Activated T-helper 1 cell treated with anti-CD3 and anti-CD28 coated beads, Interleukin-12 subunit alpha, Interleukin-12 subunit beta, Interleukin-2, Interleukin-4 antibody, amounts not matched to agents 30 ng/mL and 10 ng/mL and 1 ng/mL, durations not matched to agents 14 hours and 24 hours and 36 hours (primary cell): ENCODE results near the gene ARL14EP. TPM values are rescaled to one million over a fixed set of nuclear protein-coding genes. Genes with fewer than 3 reads are reported as not detected.

ENCODE experiments used
- DNase-seq: peaks from one replicate; pipeline ENCODE4 v3.0.0; 2021; ENCODE audit warnings: low spot score
- H3K27ac Mint-ChIP-seq: one replicate; pipeline ENCODE4 v1.8.0; 2021; ENCODE audit warnings: mild to moderate bottlenecking, mixed read lengths
- H3K27me3 Mint-ChIP-seq: one replicate; pipeline ENCODE4 v1.8.0; 2022; ENCODE audit warnings: mild to moderate bottlenecking, moderate library complexity, mixed read lengths; ENCODE audit not compliant: insufficient read depth
- H3K36me3 Mint-ChIP-seq: one replicate; pipeline ENCODE4 v1.8.0; 2021; ENCODE audit warnings: low read depth, mixed read lengths
- H3K4me1 Mint-ChIP-seq: one replicate; pipeline ENCODE4 v1.8.0; 2021; ENCODE audit warnings: low read depth, mixed read lengths
- H3K4me3 Mint-ChIP-seq: one replicate; pipeline ENCODE4 v1.8.0; 2021; ENCODE audit warnings: mild to moderate bottlenecking, moderate library complexity, mixed read lengths
- H3K9me3 Mint-ChIP-seq: one replicate; pipeline ENCODE4 v1.8.0; 2021; ENCODE audit warnings: mixed read lengths
- intact Hi-C: fragments of 100-400 bp; cut with micrococcal nuclease; formaldehyde crosslinking; loops from one replicate; pipeline ENCODE4 v1.15.1; 2024
- total RNA-seq: library from RNA; stranded (reverse); gene quantifications from 2 replicates; pipeline ENCODE4 v1.2.3, GENCODE V29; 2022

ARL14EP gene
- total RNA-seq, result 47.6 and 48.8 TPM in 2 replicates

DNA sequence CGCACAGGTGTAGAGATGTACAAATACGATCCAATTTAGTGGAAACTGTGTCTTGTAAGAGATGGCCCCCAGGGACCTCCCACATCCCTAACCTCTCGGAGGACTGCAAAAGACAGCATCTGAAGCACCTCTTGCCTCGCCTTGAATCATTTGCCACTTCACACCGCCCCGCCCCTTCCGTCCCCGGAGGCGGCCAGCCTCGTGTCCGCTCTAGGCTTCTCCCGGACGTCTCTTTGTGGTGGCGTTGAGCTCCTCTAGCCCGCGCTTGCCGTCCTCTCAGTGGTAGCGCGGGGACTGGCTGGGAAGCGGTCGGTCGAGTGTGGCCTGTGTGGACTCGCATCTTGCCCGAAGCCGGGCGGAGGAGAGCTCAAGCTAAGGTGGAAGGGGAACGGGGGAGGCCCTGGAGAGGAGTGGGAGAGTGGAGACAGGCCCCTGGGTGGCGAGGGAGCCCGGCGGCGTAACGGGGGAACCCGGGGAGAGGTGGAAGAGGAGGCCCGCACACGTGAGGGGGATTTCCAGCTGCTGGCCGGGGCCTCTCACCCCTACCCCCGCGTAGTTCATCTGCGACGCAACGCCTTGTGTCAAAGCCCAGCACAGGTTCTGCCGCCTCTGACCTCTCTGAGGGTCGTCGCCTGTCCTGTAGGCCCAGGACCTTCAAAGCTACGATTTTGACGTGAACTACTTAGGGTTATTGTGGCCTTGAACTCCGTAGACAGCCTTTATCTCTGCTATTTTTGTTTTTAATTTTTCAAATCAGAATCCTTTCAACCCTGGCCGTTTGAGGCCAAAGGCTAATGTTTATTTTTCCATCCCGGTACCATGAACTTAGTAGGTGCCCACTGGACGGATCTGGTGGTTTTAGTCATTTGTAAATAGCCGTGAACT lies at the start of gene ARL14EP:
TSS of gene ARL14EP (plus strand) at position 279 of the 885 bp plus-strand sequence. CDS start 7,845 bp downstream, outside the sequence.
- peak; percentile 84 for DNase-seq
- Mint-ChIP-seq H3K27ac (peak within 1 kb of the TSS; percentile 99), H3K4me3 (peak within 1 kb of the TSS; percentile 99), H3K9me3 (no peaks in the 10 kb centered on the region), H3K4me1 (peaks cover 53% of the 10 kb centered on the region), H3K36me3 (peaks cover 15% of the 10 kb centered on the region), H3K27me3 (peaks cover 17% of the 10 kb centered on the region)
- intact Hi-C loops, result loop anchor here (2.0 to 10.0 kb wide), 6 partner anchors 14 to 1772 kb away; partner anchors contain the start of genes DCDC1, DNAJC24, ELP4 and IMMP1L

DNA sequence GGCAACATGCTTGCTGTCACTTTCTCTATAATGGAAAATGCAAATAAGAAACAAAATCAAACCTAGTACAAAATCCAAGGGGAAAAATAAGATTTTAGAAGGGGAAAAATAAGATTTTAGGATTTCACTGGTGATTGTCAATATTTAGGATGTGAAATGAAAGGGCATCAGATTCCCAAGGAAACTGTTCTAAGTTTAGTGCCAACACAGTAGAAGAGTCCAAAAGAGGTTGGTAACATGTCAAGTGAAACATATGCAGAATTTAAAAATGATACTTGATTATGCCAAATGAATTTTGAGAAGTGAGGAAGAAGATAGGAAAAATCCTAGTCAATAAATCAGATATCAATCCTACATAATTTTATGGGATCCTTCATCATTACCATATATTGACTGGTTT lies 45.7 kb upstream of the ARL14EP start:
- Mint-ChIP-seq H3K27me3 (peaks cover 10% of the 10 kb centered on the region), H3K36me3 (no peaks in the 10 kb centered on the region), H3K9me3 (no peaks in the 10 kb centered on the region), H3K4me1 (peaks cover 15% of the 10 kb centered on the region), H3K27ac (no peak overlapping the region), H3K4me3 (no peak overlapping the region)
- DNase-seq, result no peak
- intact Hi-C loops, result no loop called here

DNA sequence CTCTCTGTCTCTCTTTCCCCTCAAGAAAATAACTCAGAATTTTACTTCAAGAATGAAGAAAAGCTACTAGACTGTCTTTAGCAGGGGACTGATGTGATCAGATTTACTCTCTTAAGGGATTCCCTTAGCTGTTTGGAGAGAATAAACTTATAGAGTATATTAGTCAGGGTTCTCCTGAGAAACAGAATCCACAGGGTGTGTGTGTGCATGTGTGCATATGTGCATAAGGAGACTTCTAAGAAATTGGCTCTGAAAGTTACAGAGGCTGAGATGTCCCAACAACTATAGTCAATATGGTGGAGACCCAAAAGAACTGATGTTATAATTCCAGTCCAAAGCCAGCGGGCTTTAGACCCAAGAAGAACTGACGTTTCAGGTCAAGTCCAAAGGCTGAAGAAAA lies 43.1 kb upstream of the ARL14EP start:
- Mint-ChIP-seq H3K27ac (no peak overlapping the region), H3K36me3 (no peaks in the 10 kb centered on the region), H3K9me3 (no peaks in the 10 kb centered on the region), H3K27me3 (peaks cover 11% of the 10 kb centered on the region), H3K4me3 (no peak overlapping the region), H3K4me1 (peaks cover 17% of the 10 kb centered on the region)
- intact Hi-C loops, result no loop called here
- no peak for DNase-seq

DNA sequence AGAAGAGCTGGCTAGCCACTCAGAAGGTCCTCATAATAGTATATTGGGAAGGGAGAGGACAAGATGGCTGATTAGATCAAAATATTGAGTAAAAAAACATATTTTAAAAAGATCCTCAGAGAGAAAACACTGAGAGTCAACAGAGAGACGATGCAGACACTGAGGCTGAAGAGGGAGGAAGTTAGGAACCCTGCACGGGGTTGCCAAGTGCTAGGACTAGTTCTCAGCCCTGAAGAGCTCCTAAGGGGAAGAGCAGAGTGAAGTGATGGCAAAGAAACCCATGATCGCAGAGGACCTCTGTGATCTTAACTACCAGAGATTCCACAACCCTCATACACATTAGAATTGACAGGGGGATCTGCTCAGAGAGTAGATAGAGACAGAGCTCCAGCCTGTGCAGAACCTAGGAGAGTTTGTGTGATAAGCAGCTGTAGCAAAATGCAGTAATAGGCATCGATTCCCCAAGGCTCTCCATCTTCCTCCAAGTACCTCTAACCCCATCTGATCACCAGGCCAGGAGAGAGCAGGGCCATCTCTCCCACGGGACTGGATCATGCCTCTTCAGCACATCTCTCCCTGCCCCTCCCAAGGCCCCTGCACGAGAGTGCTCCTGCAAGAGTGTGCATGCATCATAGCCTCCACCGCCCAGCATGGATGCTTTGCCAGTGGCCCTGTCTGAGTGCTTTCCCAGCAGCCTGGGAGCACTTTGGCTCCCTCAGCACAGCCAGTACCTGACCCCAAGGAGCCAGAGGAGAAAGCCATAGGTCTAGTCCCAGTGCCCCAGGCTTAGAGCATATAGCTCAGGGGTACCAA lies 41.2 kb upstream of the ARL14EP start:
- no peak overlapping the region for H3K27ac Mint-ChIP-seq
- intact Hi-C loops, result no loop called here
- no peak for DNase-seq
- no peaks in the 10 kb centered on the region for H3K9me3 Mint-ChIP-seq
- H3K4me1 Mint-ChIP-seq, result peaks cover 17% of the 10 kb centered on the region
- no peak overlapping the region for H3K4me3 Mint-ChIP-seq
- peaks cover 9% of the 10 kb centered on the region for H3K27me3 Mint-ChIP-seq
- no peaks in the 10 kb centered on the region for H3K36me3 Mint-ChIP-seq

DNA sequence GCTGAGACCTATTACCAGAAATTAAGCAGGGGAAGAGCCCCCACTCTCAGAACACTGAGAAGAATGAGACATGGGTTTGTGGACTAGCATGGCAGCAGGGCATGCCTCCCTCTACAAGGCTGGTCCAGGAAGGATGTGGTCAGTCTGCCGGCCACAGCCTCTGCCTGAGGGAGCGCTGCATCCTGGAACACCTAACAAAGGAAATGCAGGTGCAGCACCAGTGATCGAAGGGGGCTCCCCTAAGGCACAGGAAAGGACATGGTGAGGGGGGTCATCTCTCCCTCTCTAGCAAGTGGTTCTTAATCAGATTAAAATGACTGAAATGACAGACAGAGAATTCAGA lies 40.6 kb upstream of the ARL14EP start:
- intact Hi-C loops, result no loop called here
- Mint-ChIP-seq H3K27ac (no peak overlapping the region), H3K9me3 (no peaks in the 10 kb centered on the region), H3K36me3 (no peaks in the 10 kb centered on the region), H3K27me3 (peaks cover 13% of the 10 kb centered on the region), H3K4me1 (peaks cover 17% of the 10 kb centered on the region), H3K4me3 (no peak overlapping the region)
- no peak for DNase-seq

DNA sequence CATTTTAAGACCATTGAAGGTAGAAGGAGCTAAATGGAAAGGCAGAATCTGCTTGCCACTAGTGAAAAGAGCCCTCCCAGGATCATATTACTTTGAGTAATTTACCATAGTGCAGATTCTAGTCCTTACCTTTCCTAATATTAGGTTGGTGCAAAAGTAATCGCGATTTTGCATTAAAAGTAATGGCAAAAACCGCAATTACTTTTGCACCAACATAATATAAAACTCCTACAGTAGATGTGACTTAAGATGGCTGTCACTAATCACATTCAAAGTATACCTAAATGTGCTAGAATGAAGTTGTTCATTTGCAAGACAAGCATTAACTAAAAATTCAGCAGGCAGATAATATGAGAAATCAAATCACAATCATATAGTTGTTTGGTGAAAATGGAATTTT lies 38.1 kb upstream of the ARL14EP start:
- intact Hi-C loops, result no loop called here
- no peak overlapping the region for H3K27ac Mint-ChIP-seq

DNA sequence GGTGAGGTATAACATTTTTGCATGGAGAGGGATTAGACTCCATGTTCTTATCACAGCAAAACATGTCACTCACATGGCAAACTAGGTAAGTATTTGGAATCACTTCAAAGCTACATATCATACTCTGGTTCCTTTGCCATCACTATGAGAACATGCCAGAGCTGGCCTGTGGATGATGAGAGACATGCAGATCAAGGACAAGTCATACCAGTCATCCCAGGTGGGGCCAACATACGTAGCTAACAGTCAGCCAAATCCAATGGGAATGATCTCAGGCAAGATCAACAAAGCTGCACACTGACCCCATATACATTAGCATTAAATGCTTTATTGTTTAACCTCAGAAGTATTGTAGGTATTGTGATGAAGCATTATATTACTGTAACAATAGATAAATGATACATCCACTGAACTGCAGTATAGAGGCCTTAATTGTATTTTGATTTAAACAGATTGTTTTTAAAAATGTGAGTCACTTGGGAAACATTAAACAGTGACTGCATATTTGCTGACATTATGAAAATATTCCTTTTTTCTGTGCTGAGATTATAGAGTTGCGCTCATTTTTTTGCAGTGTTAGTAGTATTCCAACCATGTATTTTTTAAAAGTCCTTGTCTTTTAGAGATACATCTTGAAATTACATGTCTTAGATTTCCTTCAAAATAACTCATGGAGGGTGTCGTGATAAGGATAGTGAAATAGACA lies 37.3 kb upstream of the ARL14EP start:
- DNase-seq, result no peak
- H3K4me1 Mint-ChIP-seq, result peaks cover 17% of the 10 kb centered on the region
- peaks cover 15% of the 10 kb centered on the region for H3K27me3 Mint-ChIP-seq
- H3K27ac Mint-ChIP-seq, result no peak overlapping the region
- intact Hi-C loops, result no loop called here
- no peaks in the 10 kb centered on the region for H3K9me3 Mint-ChIP-seq
- H3K36me3 Mint-ChIP-seq, result no peaks in the 10 kb centered on the region
- H3K4me3 Mint-ChIP-seq, result no peak overlapping the region

More for the DNA sequence above, 38.1 kb upstream of the ARL14EP start:
- H3K4me3 Mint-ChIP-seq, result no peak overlapping the region
- H3K27me3 Mint-ChIP-seq, result peaks cover 15% of the 10 kb centered on the region
- H3K4me1 Mint-ChIP-seq, result peaks cover 17% of the 10 kb centered on the region
- no peak for DNase-seq
- H3K9me3 Mint-ChIP-seq, result no peaks in the 10 kb centered on the region
- H3K36me3 Mint-ChIP-seq, result no peaks in the 10 kb centered on the region

DNA sequence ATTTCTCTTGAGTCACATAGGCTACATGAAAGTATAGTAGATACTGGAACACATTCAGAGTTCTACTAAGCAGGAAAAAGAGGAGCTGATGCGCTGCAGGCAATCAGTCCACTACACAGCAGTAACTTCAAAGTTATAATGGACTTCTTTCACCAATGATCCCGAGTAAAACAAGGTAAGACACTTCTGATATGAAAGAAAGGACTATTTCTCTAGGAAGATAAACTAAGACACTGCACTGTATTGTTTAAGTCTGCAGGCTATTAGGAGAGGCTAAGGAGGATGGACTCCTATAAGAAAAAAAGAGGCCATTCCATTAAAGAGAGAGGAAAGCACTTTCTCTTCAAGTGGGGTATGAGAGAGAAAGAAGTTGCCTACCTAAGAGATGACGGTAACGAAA lies 31.6 kb upstream of the ARL14EP start:
- intact Hi-C loops, result no loop called here
- H3K27me3 Mint-ChIP-seq, result peaks cover 5% of the 10 kb centered on the region
- H3K4me1 Mint-ChIP-seq, result no peaks in the 10 kb centered on the region
- H3K27ac Mint-ChIP-seq, result no peak overlapping the region
- no peaks in the 10 kb centered on the region for H3K36me3 Mint-ChIP-seq
- no peak for DNase-seq
- H3K9me3 Mint-ChIP-seq, result no peaks in the 10 kb centered on the region
- H3K4me3 Mint-ChIP-seq, result no peak overlapping the region

DNA sequence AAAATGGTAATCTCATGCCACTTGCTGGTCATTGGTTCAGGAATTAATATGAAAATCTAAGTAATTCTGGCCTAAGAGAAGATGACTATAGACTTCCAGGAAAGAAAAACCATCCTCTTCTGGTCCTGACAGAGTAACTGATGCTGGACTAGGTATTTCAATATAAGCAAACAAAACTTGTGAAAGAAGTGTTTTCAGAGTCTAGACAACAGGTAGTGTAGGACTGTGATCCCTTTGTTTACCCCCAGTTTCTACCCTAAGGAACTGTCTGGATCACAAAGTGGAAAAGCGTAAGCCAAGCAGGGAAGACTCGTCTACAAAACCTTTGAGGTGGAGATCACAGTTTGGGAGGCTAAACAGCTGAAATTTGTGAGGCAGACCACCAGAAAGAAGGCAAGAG lies 30.4 kb upstream of the ARL14EP start:
- no peaks in the 10 kb centered on the region for H3K27me3 Mint-ChIP-seq
- no peak overlapping the region for H3K4me3 Mint-ChIP-seq
- H3K36me3 Mint-ChIP-seq, result no peaks in the 10 kb centered on the region
- H3K4me1 Mint-ChIP-seq, result no peaks in the 10 kb centered on the region
- DNase-seq, result no peak
- no peaks in the 10 kb centered on the region for H3K9me3 Mint-ChIP-seq
- no peak overlapping the region for H3K27ac Mint-ChIP-seq
- intact Hi-C loops, result no loop called here

DNA sequence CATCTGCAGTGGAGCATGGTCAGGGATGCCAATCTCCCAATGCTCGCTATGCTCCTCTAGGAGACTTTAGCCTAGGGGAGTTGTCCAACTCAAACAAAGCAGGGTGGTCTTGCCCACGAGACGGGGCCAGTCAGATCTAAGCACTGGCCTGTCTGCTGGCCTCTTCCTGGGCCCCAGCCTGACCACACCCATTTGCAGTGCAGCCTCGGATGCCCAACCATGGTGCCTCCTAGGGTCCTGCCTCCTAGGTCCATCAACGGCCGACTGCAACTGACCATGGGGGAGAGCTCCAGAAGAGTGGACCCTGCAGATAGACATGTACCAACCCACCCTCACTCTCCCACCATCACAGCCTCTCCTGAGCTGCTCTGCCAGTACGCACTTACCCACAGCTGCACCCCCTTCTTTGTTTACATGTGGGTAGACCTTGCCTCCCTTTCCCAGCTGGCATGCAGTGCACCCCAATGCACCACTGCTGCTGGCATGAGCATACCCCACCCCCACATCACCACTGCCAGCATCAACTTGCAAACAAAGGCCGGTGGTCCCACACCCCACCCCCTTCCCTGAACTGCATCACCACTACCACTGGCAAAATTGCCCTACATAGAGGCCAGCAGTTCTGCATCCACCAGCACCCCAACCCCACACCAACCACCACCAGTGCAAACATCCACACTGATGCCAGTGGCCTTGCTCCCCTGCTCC lies 27.6 kb upstream of the ARL14EP start:
- no peak for DNase-seq
- no peaks in the 10 kb centered on the region for H3K36me3 Mint-ChIP-seq
- H3K27ac Mint-ChIP-seq, result no peak overlapping the region
- intact Hi-C loops, result no loop called here
- peaks cover 1% of the 10 kb centered on the region for H3K27me3 Mint-ChIP-seq
- H3K4me1 Mint-ChIP-seq, result no peaks in the 10 kb centered on the region
- H3K9me3 Mint-ChIP-seq, result no peaks in the 10 kb centered on the region
- H3K4me3 Mint-ChIP-seq, result no peak overlapping the region

DNA sequence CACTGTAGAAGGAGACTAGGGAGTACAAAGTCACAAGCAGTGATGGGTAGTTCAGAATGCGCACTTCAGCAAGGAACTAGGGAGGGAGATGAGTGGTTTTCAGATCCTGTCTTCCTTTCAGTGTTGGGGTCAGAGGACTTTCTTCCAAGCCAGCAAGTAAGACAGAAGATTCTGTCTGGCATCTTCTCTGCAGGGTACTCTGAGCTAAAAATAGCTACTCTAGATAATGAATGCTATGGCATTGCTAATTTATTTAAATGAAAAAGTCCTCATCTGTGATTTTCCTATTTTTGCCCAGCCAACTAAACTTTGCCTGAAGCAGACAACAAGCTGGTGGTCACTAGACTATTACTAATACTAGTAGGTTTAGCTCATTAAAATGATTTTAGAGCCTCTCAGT lies 18.3 kb upstream of the ARL14EP start:
- H3K4me1 Mint-ChIP-seq, result no peaks in the 10 kb centered on the region
- H3K27ac Mint-ChIP-seq, result no peak overlapping the region
- H3K9me3 Mint-ChIP-seq, result no peaks in the 10 kb centered on the region
- no peaks in the 10 kb centered on the region for H3K36me3 Mint-ChIP-seq
- DNase-seq, result no peak
- peaks cover 2% of the 10 kb centered on the region for H3K27me3 Mint-ChIP-seq
- H3K4me3 Mint-ChIP-seq, result no peak overlapping the region
- intact Hi-C loops, result no loop called here

DNA sequence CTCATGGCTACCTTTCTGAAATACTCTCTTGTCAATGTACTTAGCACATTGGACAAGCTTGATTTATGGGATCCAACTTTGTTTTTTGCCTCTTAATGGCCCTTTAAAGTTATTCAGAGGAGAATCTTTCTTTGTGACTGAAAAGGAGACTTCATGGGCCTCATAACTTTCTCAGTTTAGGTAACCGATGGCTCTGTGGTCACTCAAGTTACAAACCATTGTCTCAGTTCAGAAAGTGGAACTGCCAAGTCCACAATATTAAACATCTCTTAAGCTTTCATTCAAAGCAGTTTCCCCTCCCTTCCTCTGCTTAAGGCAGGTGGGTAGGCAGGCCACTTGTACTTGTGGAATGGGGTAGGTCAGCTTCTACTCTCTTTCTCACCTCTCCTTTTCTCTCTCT lies 12.3 kb upstream of the ARL14EP start:
- DNase-seq, result no peak
- Mint-ChIP-seq H3K4me1 (no peaks in the 10 kb centered on the region), H3K27me3 (peaks cover 22% of the 10 kb centered on the region), H3K4me3 (no peak overlapping the region), H3K27ac (no peak overlapping the region), H3K36me3 (no peaks in the 10 kb centered on the region), H3K9me3 (peaks cover 4% of the 10 kb centered on the region)
- intact Hi-C loops, result no loop called here
